ENCODE measurements around the gene DGKB. TPM values are rescaled to one million over a fixed set of nuclear protein-coding genes. Genes with fewer than 3 reads are reported as not detected.

The DGKB gene
- total RNA-seq, 4 donors from 2014 or later: 4.4 to 33.1 (median 9.3) TPM

- no peaks in the 10 kb centered on the region for H3K9me3 ChIP-seq
- no peaks in the 10 kb centered on the region for H3K4me1 ChIP-seq
- no peak overlapping the region for H3K27ac ChIP-seq
- H3K36me3 ChIP-seq: no peaks in the 10 kb centered on the region
- no peak for DNase-seq
- intact Hi-C loops (cut with DNase I; ENCODE audit: low total_unique reads): no loop called here
- H3K4me3 ChIP-seq: no peak overlapping the region
- no peaks in the 10 kb centered on the region for H3K27me3 ChIP-seq
- no peak for TF ChIP-seq CTCF (IDR thresholded peaks at IDR 0.05)
These were observed 776.6 kb downstream of the DGKB start for GRCh38 chr7:14125998-14126397.

- Histone ChIP-seq H3K9me3 (no peaks in the 10 kb centered on the region), H3K27ac (no peak overlapping the region), H3K36me3 (no peaks in the 10 kb centered on the region), H3K27me3 (no peaks in the 10 kb centered on the region), H3K4me3 (no peak overlapping the region), H3K4me1 (no peaks in the 10 kb centered on the region)
- no peak for DNase-seq
- TF ChIP-seq CTCF (IDR thresholded peaks at IDR 0.05): no peak
- TF ChIP-seq POLR2A (IDR thresholded peaks at IDR 0.05): no peak
- intact Hi-C loops (cut with DNase I; ENCODE audit: low total_unique reads): no loop called here
These were observed 777.8 kb downstream of the DGKB start for GRCh38 chr7:14124716-14125115.

- Histone ChIP-seq H3K4me1 (no peaks in the 10 kb centered on the region), H3K4me3 (no peak overlapping the region), H3K27ac (no peak overlapping the region), H3K27me3 (no peaks in the 10 kb centered on the region), H3K9me3 (no peaks in the 10 kb centered on the region), H3K36me3 (no peaks in the 10 kb centered on the region)
- DNase-seq: no peak
- intact Hi-C loops (cut with DNase I; ENCODE audit: low total_unique reads): no loop called here
- TF ChIP-seq CTCF (IDR thresholded peaks at IDR 0.05): no peak
These were observed 778.6 kb downstream of the DGKB start for GRCh38 chr7:14123923-14124322.

- TF ChIP-seq POLR2A (IDR thresholded peaks at IDR 0.05): no peak
- TF ChIP-seq CTCF (IDR thresholded peaks at IDR 0.05): no peak
- no peaks in the 10 kb centered on the region for H3K36me3 ChIP-seq
- no peaks in the 10 kb centered on the region for H3K27me3 ChIP-seq
- no peak for DNase-seq
- H3K4me1 ChIP-seq: no peaks in the 10 kb centered on the region
- no peak overlapping the region for H3K27ac ChIP-seq
- no peak overlapping the region for H3K4me3 ChIP-seq
- H3K9me3 ChIP-seq: no peaks in the 10 kb centered on the region
- intact Hi-C loops (cut with DNase I; ENCODE audit: low total_unique reads): no loop called here
These were observed 786.9 kb downstream of the DGKB start for GRCh38 chr7:14115701-14116100.

- H3K27me3 ChIP-seq: no peaks in the 10 kb centered on the region
- H3K4me3 ChIP-seq: no peak overlapping the region
- intact Hi-C loops (cut with DNase I; ENCODE audit: low total_unique reads): no loop called here
- no peak for TF ChIP-seq CTCF (IDR thresholded peaks at IDR 0.05)
- H3K4me1 ChIP-seq: no peaks in the 10 kb centered on the region
- no peaks in the 10 kb centered on the region for H3K9me3 ChIP-seq
- no peak for DNase-seq
- no peak overlapping the region for H3K27ac ChIP-seq
- H3K36me3 ChIP-seq: no peaks in the 10 kb centered on the region
These were observed 797.7 kb downstream of the DGKB start for GRCh38 chr7:14104861-14105260.
